Parathyroid adenoma (tissue), 2 donors: ENCODE data around the gene NELFA.

Source experiments
- H2AFZ ChIP-seq: fragments of 300-600 bp; sonication (generic); one replicate; pipeline ENCODE4 v1.7.0; 2017; ENCODE audit warnings: antibody characterized with exemption, mild to moderate bottlenecking
- H3K27ac ChIP-seq: fragments of 300-600 bp; sonication (generic); one replicate; pipeline ENCODE4 v1.7.0; 2017
- H3K27me3 ChIP-seq: fragments of 300-600 bp; sonication (generic); one replicate; pipeline ENCODE4 v1.7.0; 2017; ENCODE audit warnings: low read length; ENCODE audit not compliant: control insufficient read depth, insufficient read depth
- H3K36me3 ChIP-seq: fragments of 300-600 bp; sonication (generic); one replicate; pipeline ENCODE4 v1.7.0; 2017; ENCODE audit warnings: low read length; ENCODE audit not compliant: control insufficient read depth, insufficient read depth
- H3K4me1 ChIP-seq: fragments of 300-600 bp; sonication (generic); one replicate; pipeline ENCODE4 v1.7.0; 2017; ENCODE audit warnings: control low read depth
- H3K4me2 ChIP-seq: fragments of 300-600 bp; sonication (generic); one replicate; pipeline ENCODE4 v1.7.0; 2017; ENCODE audit warnings: low read length
- H3K4me3 ChIP-seq: fragments of 300-600 bp; sonication (generic); one replicate; pipeline ENCODE4 v1.7.0; 2017; ENCODE audit warnings: low read depth, low read length
- H3K79me2 ChIP-seq: fragments of 300-600 bp; sonication (generic); one replicate; pipeline ENCODE4 v1.7.0; 2017; ENCODE audit warnings: control low read depth
- H3K9ac ChIP-seq: fragments of 300-600 bp; sonication (generic); one replicate; pipeline ENCODE4 v1.7.0; 2017; ENCODE audit warnings: mild to moderate bottlenecking
- H3K9me3 ChIP-seq: fragments of 300-600 bp; sonication (generic); one replicate; pipeline ENCODE4 v1.7.0; 2017; ENCODE audit warnings: low read length; ENCODE audit not compliant: control insufficient read depth
- TF ChIP-seq, protein P1 (sequence below): fragments of 300-600 bp; sonication (generic); IDR thresholded peaks from one replicate; pipeline ENCODE4 v1.7.0; 2017; ENCODE audit warnings: antibody characterized with exemption, mild to moderate bottlenecking
- donor health status: primary hyperparathyroidism.

The NELFA gene

DNA sequence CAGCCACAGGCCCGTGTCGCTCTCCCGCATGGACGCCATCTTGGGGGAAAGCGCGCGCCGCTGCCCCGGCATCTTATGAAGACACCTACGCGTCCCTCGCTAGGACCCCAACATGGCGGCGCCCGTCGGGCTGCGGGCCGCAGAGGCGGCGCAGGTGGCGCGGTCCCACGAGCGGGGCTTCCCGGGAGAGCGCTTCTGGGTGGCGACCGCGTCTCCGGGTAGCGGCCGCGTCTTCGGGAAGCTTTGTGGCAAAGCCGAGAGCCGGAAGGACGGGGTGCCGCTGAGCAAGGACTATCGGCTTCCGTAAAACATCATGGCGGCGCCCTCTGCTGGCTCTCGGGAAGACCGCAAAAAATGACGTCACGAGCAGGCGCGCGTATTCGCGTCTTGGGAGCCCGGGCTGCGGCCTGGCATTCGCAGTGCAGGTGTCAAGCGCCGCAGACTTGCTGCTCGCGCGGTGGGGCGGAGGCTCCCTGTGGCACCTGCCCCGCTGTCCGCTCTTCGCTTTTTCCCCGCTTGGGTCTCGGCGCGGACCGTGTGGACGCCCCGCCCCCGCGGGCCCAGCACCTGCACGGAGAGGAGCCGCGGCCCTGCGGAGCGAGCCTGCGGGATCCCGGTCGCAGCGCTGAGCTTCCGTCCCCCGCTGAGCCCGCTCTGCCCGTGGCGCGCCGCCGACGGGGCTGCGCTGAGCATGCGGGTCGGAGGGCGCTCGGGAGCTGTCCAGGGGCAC lies at the start of gene NELFA:
TSS of gene NELFA (minus strand) at position 54 of the 730 bp plus-strand sequence. CDS start at position 39, 15 bp downstream.
- Histone ChIP-seq H3K36me3 (no peaks in the 10 kb centered on the region), H3K9me3 (no peaks in the 10 kb centered on the region), H3K79me2 (peaks cover 13% of the 10 kb centered on the region), H3K27me3 (no peaks in the 10 kb centered on the region), H3K27ac (peak within 1 kb of the TSS; percentile 99), H3K4me1 (peaks cover 4% of the 10 kb centered on the region), H3K4me2 (peak within 1 kb of the TSS; percentile 80), H3K4me3 (peak within 1 kb of the TSS; percentile 82), H3K9ac (peak within 1 kb of the TSS; percentile 67), H2AFZ (peak within 1 kb of the TSS; percentile 98)
- TF ChIP-seq, protein P1, sequence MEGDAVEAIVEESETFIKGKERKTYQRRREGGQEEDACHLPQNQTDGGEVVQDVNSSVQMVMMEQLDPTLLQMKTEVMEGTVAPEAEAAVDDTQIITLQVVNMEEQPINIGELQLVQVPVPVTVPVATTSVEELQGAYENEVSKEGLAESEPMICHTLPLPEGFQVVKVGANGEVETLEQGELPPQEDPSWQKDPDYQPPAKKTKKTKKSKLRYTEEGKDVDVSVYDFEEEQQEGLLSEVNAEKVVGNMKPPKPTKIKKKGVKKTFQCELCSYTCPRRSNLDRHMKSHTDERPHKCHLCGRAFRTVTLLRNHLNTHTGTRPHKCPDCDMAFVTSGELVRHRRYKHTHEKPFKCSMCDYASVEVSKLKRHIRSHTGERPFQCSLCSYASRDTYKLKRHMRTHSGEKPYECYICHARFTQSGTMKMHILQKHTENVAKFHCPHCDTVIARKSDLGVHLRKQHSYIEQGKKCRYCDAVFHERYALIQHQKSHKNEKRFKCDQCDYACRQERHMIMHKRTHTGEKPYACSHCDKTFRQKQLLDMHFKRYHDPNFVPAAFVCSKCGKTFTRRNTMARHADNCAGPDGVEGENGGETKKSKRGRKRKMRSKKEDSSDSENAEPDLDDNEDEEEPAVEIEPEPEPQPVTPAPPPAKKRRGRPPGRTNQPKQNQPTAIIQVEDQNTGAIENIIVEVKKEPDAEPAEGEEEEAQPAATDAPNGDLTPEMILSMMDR: peak; percentile 7

DNA sequence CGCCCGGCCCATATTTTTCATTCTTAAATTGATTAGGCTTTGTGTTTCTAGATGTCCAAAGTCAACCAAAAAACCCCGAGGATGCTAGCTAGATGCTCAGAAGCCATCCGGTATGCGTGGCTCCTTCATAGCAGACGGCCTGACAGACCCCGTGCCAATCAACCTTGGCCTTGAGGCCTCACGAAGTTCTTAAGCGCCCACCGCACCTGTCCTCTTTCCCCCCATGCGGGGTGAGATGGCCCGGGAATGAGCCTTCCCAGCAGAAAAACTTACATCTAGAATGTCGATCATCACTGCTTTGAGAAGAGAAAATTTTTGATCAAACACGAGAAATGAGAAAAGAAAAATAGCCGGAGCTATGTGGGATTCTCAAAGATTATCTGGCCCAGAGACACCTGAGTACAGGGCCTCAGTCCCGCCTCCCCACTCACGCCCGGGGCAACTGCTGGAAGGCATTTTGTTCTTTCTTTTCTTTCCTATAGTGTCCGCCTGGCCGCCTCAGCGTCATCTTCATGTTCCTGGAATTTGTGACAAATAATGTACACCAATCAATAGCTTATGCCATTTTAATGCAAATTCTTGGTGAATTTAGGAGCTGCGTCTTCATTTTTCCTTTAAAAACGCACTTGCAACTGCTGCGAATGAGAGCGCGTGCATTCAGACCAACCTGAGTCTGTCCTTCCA lies 48.8 kb upstream of the NELFA start:
- H3K9ac ChIP-seq: no peak overlapping the region
- H3K36me3 ChIP-seq: no peaks in the 10 kb centered on the region
- no peaks in the 10 kb centered on the region for H3K9me3 ChIP-seq
- no peak overlapping the region for H3K27ac ChIP-seq
- TF ChIP-seq, protein P1: no peak
- H3K4me1 ChIP-seq: no peaks in the 10 kb centered on the region
- H3K79me2 ChIP-seq: no peaks in the 10 kb centered on the region
- no peaks in the 10 kb centered on the region for H3K27me3 ChIP-seq
- no peak overlapping the region for H3K4me3 ChIP-seq
- H2AFZ ChIP-seq: no peak overlapping the region
- H3K4me2 ChIP-seq: no peak overlapping the region

DNA sequence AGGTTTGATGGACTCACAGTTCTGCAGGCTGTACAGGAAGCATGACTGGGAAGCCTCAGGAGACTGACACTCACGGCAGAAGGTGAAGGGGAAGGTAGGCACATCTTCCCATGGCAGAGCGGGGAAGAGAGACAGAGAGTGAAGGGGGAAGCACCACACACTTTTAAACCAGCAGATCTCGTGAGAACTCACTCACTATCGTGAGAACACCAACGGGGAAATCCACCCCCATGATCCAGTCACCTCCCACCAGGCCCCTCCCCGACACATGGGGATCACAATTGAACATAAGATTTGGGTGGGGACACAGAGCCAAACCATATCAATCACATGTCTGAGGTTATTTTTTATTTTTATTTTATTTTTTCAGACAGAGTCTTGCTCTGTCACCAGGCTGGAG lies 45.4 kb upstream of the NELFA start:
- H3K27me3 ChIP-seq: no peaks in the 10 kb centered on the region
- no peak overlapping the region for H3K4me2 ChIP-seq
- no peak overlapping the region for H2AFZ ChIP-seq
- no peak overlapping the region for H3K27ac ChIP-seq
- TF ChIP-seq, protein P1: no peak
- no peaks in the 10 kb centered on the region for H3K9me3 ChIP-seq
- no peaks in the 10 kb centered on the region for H3K36me3 ChIP-seq
- no peaks in the 10 kb centered on the region for H3K4me1 ChIP-seq
- no peaks in the 10 kb centered on the region for H3K79me2 ChIP-seq
- H3K9ac ChIP-seq: no peak overlapping the region
- no peak overlapping the region for H3K4me3 ChIP-seq

DNA sequence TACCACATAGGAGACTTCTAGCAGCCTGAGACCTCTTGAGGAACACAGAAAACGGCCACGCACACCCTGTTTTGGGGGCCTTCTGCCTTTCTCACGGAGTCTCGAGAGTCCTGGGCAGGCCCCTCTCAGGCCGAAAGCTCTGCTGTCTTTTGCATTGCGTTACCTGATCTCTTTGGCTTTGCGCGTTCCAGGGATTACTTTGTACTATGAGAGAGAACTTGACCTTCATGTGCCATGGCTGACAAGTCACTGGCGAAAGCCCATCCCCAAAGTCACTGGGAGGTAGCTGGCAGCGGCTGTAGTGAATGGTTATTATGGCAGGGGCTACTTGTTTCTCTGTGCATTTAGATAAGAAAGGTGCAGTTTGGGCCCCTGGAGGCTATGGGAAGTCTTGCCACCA lies 42.3 kb upstream of the NELFA start:
- H3K27me3 ChIP-seq: no peaks in the 10 kb centered on the region

More for the DNA sequence above, 42.3 kb upstream of the NELFA start:
- no peaks in the 10 kb centered on the region for H3K36me3 ChIP-seq
- H3K4me3 ChIP-seq: no peak overlapping the region
- no peaks in the 10 kb centered on the region for H3K9me3 ChIP-seq
- no peak overlapping the region for H3K9ac ChIP-seq
- no peaks in the 10 kb centered on the region for H3K4me1 ChIP-seq
- H3K4me2 ChIP-seq: no peak overlapping the region
- TF ChIP-seq, protein P1: no peak
- H3K27ac ChIP-seq: no peak overlapping the region
- H3K79me2 ChIP-seq: no peaks in the 10 kb centered on the region
- H2AFZ ChIP-seq: no peak overlapping the region
